ENCODE data around the gene NDC1.
"Not testable (repeated sequence)": the region's sequence is repeated elsewhere in the genome, so short reads cannot be mapped to it uniquely, and the experiment has no call there.

NDC1 gene

GRCh38 chr1:53822931-53823330, 15.2 kb downstream of the NDC1 start:
- DNase-seq: no peak

GRCh38 chr1:53821380-53821779, 16.7 kb downstream of the NDC1 start:
- DNase-seq: no peak

- no peak for DNase-seq
Observed at GRCh38 chr1:53819387-53819786, 18.7 kb downstream of the NDC1 start.

- not testable (repeated sequence) for DNase-seq
Observed at GRCh38 chr1:53816584-53816983, 21.5 kb downstream of the NDC1 start.

GRCh38 chr1:53815484-53815883, 22.6 kb downstream of the NDC1 start:
- not testable (repeated sequence) for DNase-seq

- peak; percentile 30 for DNase-seq
Observed at GRCh38 chr1:53811414-53811851, 26.7 kb downstream of the NDC1 start.

- DNase-seq: no peak
Observed at GRCh38 chr1:53810497-53810896, 27.6 kb downstream of the NDC1 start.

- no peak for DNase-seq
Observed at GRCh38 chr1:53810007-53810406, 28.1 kb downstream of the NDC1 start.

- DNase-seq: no peak
Observed at GRCh38 chr1:53807916-53808315, 30.2 kb downstream of the NDC1 start.

GRCh38 chr1:53804791-53805505, 33.1 kb downstream of the NDC1 start:
- no peak for DNase-seq

GRCh38 chr1:53804181-53804580, 33.9 kb downstream of the NDC1 start:
- no peak for DNase-seq

GRCh38 chr1:53800621-53801020, 37.5 kb downstream of the NDC1 start:
- no peak for DNase-seq

GRCh38 chr1:53799141-53799540, 39.0 kb downstream of the NDC1 start:
- DNase-seq: no peak

GRCh38 chr1:53792806-53793205, 45.3 kb downstream of the NDC1 start:
- no peak for DNase-seq

GRCh38 chr1:53787655-53788054, 50.4 kb downstream of the NDC1 start:
- no peak for DNase-seq

GRCh38 chr1:53783056-53783455, 55.0 kb downstream of the NDC1 start:
- no peak for DNase-seq

GRCh38 chr1:53781654-53782053, 56.4 kb downstream of the NDC1 start:
- no peak for DNase-seq

GRCh38 chr1:53777272-53777671, 60.8 kb downstream of the NDC1 start:
- no peak for DNase-seq

- no peak for DNase-seq
Observed at GRCh38 chr1:53771648-53772047, 66.4 kb downstream of the NDC1 start.

GRCh38 chr1:53769780-53770179, 68.3 kb downstream of the NDC1 start:
- DNase-seq: no peak

- DNase-seq: no peak
Observed at GRCh38 chr1:53769184-53769583, 68.9 kb downstream of the NDC1 start.

GRCh38 chr1:53766831-53767405, 71.2 kb downstream of the NDC1 start:
- no peak for DNase-seq

GRCh38 chr1:53766194-53766742, 71.8 kb downstream of the NDC1 start:
- DNase-seq: no peak

GRCh38 chr1:53765657-53766056, 72.4 kb downstream of the NDC1 start:
- no peak for DNase-seq

- DNase-seq: no peak
Observed at GRCh38 chr1:53763911-53764310, 74.2 kb downstream of the NDC1 start.
